Measurements from ENCODE around the gene LRRD1.

GRCh38 chr7:92116949-92117348 is 62.0 kb downstream of the LRRD1 start:
- no peak for TF ChIP-seq CTCF (IDR thresholded peaks at IDR 0.05)
- no peak for TF ChIP-seq POLR2A (IDR thresholded peaks at IDR 0.05)
